GM10248 (cell line): ENCODE results near the gene IREB2.
"Not testable (repeated sequence)": the region's sequence is repeated elsewhere in the genome, so short reads cannot be mapped to it uniquely, and the experiment has no call there.

Experiments
- CTCF ChIA-PET: fragments of 300-600 bp; sonication (Branson Sonifier 250); formaldehyde crosslinking; extraction: SDS; loops from one replicate; lab custom pipeline; 2021; ENCODE audit warnings: antibody characterized with exemption; lab: Yijun Ruan, JAX
- POLR2A ChIA-PET: fragments of 350-650 bp; sonication (Branson Sonifier 250); formaldehyde crosslinking; extraction: SDS; loops from one replicate; lab custom pipeline; 2020; ENCODE audit warnings: antibody characterized with exemption; lab: Yijun Ruan, JAX
- DNase-seq: peaks from one replicate; pipeline ENCODE4 v3.0.0; 2012; ENCODE audit errors: extremely low spot score
- TF ChIP-seq, protein P1 (sequence below): IDR thresholded peaks from 2 replicates; pipeline ENCODE4 v1.5.1; 2012; ENCODE audit warnings: mild to moderate bottlenecking, low read depth; ENCODE audit errors: extremely low read depth, missing control alignments, control extremely low read depth

IREB2 gene

DNA sequence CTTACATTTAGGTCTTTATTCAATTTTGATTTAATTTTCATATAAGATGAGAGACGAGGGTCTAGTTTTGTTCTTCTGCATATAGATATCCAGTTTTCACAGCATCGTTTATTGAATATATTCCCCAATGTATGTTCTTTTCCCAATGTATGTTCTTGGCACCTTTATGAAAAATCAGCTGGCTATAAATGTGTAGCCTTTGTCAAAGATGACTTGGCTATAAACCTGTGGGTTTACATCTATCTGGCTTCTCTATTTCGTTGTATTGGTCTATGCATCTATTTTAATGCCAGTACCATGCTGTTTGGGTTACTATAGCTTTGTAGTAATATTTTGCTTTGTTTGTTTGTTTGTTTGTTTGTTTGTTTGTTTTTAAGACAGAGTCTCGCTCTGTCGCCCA, 11.7 kb upstream of the IREB2 start:
- TF ChIP-seq, protein P1, sequence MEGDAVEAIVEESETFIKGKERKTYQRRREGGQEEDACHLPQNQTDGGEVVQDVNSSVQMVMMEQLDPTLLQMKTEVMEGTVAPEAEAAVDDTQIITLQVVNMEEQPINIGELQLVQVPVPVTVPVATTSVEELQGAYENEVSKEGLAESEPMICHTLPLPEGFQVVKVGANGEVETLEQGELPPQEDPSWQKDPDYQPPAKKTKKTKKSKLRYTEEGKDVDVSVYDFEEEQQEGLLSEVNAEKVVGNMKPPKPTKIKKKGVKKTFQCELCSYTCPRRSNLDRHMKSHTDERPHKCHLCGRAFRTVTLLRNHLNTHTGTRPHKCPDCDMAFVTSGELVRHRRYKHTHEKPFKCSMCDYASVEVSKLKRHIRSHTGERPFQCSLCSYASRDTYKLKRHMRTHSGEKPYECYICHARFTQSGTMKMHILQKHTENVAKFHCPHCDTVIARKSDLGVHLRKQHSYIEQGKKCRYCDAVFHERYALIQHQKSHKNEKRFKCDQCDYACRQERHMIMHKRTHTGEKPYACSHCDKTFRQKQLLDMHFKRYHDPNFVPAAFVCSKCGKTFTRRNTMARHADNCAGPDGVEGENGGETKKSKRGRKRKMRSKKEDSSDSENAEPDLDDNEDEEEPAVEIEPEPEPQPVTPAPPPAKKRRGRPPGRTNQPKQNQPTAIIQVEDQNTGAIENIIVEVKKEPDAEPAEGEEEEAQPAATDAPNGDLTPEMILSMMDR = no peak
- ChIA-PET POLR2A (no interaction called here), CTCF (interaction anchor here (1.2 kb wide), 1 partner anchor 10 kb away, joined by 4 read pairs; no protein-coding TSS in a partner anchor)
- DNase-seq = no peak

DNA sequence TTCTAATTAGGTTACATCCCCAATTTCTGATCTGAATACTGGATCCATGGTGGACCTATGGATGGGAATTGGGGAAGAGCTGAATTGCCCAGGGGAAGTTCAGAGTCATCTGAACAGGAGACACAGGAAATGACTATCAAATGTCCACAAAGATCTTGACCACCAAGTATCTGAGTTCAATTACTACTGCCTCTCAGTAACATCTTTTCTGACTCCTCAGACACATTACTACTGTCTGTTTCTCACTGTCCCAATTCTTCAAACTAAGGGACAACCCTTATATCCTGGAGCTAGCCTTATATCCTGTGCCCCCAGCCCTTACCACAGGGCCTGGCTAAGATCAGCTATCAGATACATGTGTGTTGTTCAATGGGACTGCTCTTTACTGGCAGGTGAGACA, 10.1 kb upstream of the IREB2 start:
- CTCF ChIA-PET = interaction anchor here (1.1 kb wide), 1 partner anchor 10 kb away, joined by 4 read pairs; no protein-coding TSS in a partner anchor
- DNase-seq = no peak
- TF ChIP-seq, protein P1 = no peak
- POLR2A ChIA-PET = no interaction called here

DNA sequence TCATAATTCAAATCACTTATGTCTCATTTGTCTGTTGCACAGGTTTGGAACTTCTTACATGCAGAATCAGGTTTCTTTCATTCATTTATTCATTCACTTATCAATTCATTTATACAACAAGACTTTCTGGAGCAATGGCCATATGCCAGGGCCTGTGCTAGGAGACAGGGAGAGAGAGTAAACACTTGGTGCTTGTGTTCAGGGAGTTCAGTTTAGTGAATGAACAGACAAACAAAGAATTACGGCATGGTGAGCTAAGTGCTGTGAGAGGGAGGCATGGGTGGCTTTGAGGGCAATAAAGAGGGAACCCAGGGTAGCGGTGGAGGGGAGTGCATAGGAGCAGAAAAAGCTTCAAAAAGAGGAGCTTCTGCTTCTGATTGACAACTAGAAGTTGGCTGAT, 8.5 kb upstream of the IREB2 start:
- no peak for DNase-seq

DNA sequence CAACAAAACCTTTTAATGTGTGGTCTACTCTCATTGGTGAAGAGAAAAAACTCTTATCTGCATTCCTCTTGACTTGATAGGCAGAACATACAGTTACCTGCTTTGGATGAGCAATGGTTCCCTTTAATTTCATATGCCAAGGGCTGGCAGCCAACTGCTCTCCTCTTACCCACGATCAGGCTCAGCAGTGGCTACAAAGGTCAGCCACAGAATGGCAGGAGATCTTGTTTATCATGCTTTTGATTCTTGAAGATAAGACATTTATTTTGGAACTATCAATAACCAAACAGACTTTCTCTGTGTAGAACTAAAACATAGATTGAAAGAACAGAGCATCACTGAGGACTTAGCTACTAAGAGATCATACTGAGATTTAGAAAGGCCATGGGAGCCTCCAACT, 6.1 kb upstream of the IREB2 start:
- ChIA-PET CTCF (interaction anchor here (1.6 kb wide), 1 partner anchor 9 kb away, joined by 14 read pairs; no protein-coding TSS in a partner anchor), POLR2A (no interaction called here)
- TF ChIP-seq, protein P1 = no peak
- DNase-seq = no peak

More for the DNA sequence above, 8.5 kb upstream of the IREB2 start:
- POLR2A ChIA-PET = no interaction called here
- CTCF ChIA-PET = interaction anchor here (0.7 to 1.0 kb wide), 2 partner anchors 9 to 125 kb away, joined by 3 to 4 read pairs; no protein-coding TSS in a partner anchor
- TF ChIP-seq, protein P1 = no peak

DNA sequence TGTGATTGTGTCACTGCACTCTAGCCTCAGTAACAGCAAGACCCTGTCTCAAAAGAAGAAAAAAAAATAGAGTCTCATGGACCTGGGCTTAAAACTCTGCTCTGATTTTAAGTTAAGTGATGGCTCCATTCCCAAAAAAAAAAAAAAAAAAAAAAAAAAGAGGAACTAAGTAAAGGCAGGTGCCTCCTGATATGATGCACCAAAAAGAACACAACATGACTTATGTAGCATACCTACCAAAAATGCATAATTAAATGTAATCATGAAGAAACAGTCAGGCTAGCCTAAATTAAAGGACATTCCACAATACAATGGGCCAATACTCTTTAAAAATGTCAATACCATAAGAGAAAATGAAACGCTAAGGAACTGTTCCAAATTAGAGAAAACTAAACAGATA, 5.4 kb upstream of the IREB2 start:
- DNase-seq = no peak
- ChIA-PET CTCF (interaction anchor here (1.6 kb wide), 1 partner anchor 10 kb away, joined by 14 read pairs; no protein-coding TSS in a partner anchor), POLR2A (no interaction called here)
- TF ChIP-seq, protein P1 = no peak

DNA sequence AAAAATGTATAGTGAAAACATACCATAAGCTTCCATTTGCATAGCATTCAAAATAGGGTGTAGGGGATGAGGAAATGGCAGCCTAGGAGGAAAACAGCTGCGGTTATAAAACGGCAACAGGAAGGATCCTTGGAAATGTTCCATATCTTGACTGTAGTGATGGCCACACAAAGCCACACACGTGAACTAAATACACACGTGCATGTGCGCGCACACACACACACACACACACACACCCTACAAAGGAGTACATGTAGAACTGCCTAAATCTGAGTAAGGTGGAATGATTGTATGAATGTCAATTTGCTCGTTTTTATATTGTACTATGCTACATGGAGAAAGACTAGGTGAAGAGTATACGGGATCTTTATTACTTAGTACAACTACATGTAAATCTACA, 3.9 kb upstream of the IREB2 start:
- ChIA-PET CTCF (interaction anchor here (1.2 to 1.3 kb wide), 2 partner anchors 12 to 19 kb away, joined by 3 to 5 read pairs; no protein-coding TSS in a partner anchor), POLR2A (no interaction called here)
- TF ChIP-seq, protein P1 = no peak
- DNase-seq = no peak

DNA sequence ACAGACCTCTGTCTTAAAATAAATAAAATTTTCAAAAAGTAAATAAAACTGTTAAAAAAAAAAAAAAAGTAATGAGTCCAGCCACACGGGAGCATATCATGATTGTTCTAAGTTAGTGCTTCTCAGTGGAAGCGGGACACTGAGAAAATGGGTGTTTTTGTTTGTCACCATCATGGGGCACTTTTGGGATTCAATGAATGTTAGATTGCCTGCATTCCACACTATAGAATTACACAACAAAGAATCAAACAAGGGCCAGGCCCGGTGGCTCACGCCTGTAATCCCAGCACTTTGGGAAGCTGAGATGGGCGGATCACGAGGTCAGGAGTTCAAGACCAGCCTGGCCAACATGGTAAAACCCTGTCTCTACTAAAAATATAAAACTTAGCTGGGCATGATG, 3.3 kb upstream of the IREB2 start:
- DNase-seq, POLR2A ChIA-PET: not testable (repeated sequence)
- CTCF ChIA-PET = interaction anchor here (1.2 to 7.0 kb wide), 2 partner anchors 12 to 18 kb away, joined by 3 to 43 read pairs; no protein-coding TSS in a partner anchor
